Ascending aorta (tissue), 2 donors: ENCODE data around the gene SLC29A3. TPM values are rescaled to one million over a fixed set of nuclear protein-coding genes. Genes with fewer than 3 reads are reported as not detected.

Source experiments
- DNase-seq, 2 donors: peaks; one replicate each; pipeline ENCODE4 v3.0.0-alpha.2; 2019; ENCODE audit warnings: low spot score in 2 of 2
- H3K27ac ChIP-seq, 2 donors: fragments of 200-600 bp; sonication (generic); one replicate each; pipeline ENCODE4 v1.5.1; 2016 to 2017; ENCODE audit warnings: mild to moderate bottlenecking in 1 of 2
- H3K27me3 ChIP-seq: fragments of 200-600 bp; sonication (generic); one replicate; pipeline ENCODE4 v1.5.1; 2017
- H3K36me3 ChIP-seq, 2 donors: fragments of 200-600 bp; sonication (generic); one replicate each; pipeline ENCODE4 v1.5.1; 2016
- H3K4me1 ChIP-seq, 2 donors: fragments of 200-600 bp; sonication (generic); one replicate each; pipeline ENCODE4 v1.5.1; 2016 to 2017; ENCODE audit warnings: mild to moderate bottlenecking in 1 of 2
- H3K4me3 ChIP-seq, 2 donors: fragments of 200-600 bp; sonication (generic); one replicate each; pipeline ENCODE4 v1.5.1; 2016 to 2017; ENCODE audit warnings: mild to moderate bottlenecking in 1 of 2
- H3K9me3 ChIP-seq, 2 donors: fragments of 200-600 bp; sonication (generic); one replicate each; pipeline ENCODE4 v1.5.1; 2016
- CTCF ChIP-seq, 3 experiments: fragments of 200-600 bp in 2 of 3; fragments of 450-650 bp in 1 of 3; sonication (generic) in 2 of 3; IDR thresholded peaks; one replicate each; pipeline ENCODE4 v1.5.1; 2016 to 2019; ENCODE audit warnings: antibody characterized with exemption in 3 of 3, mild to moderate bottlenecking in 1 of 3, moderate library complexity in 1 of 3
- intact Hi-C: fragments of 100-400 bp; cut with DNase I; formaldehyde crosslinking; loops from one replicate; pipeline ENCODE4 v1.15.1; 2023
- total RNA-seq: library from RNA; depleted of rRNA; stranded (reverse); fragments of >200 nt; gene quantifications from one replicate; pipeline ENCODE4 v1.1.0, GENCODE V29; 2016

The SLC29A3 gene
- total RNA-seq, 1 donor from 2014 or later: 0.64 TPM

GRCh38 chr10:71361581-71361980, 42.5 kb downstream of the SLC29A3 start:
- TF ChIP-seq CTCF (IDR thresholded peaks at IDR 0.05): no peak
- Histone ChIP-seq H3K4me3 (no peak overlapping the region), H3K27me3 (no peaks in the 10 kb centered on the region), H3K4me1 (no peaks in the 10 kb centered on the region), H3K36me3 (peaks cover 20 to 21% of the 10 kb centered on the region in 2 donors), H3K27ac (no peak overlapping the region), H3K9me3 (no peaks in the 10 kb centered on the region)
- intact Hi-C loops: no loop called here
- no peak for DNase-seq

- H3K4me3 ChIP-seq: no peak overlapping the region
- no peak for TF ChIP-seq CTCF (IDR thresholded peaks at IDR 0.05)
- H3K9me3 ChIP-seq: no peaks in the 10 kb centered on the region
- intact Hi-C loops: no loop called here
- H3K4me1 ChIP-seq: no peaks in the 10 kb centered on the region
- DNase-seq: no peak
- H3K27ac ChIP-seq: no peak overlapping the region
- peaks cover 17 to 20% of the 10 kb centered on the region in 2 donors for H3K36me3 ChIP-seq
- H3K27me3 ChIP-seq: no peaks in the 10 kb centered on the region
Observed at GRCh38 chr10:71362141-71362540, 43.1 kb downstream of the SLC29A3 start.

- intact Hi-C loops: no loop called here
- Histone ChIP-seq H3K27me3 (no peaks in the 10 kb centered on the region), H3K4me3 (no peak overlapping the region), H3K4me1 (no peaks in the 10 kb centered on the region), H3K9me3 (no peaks in the 10 kb centered on the region), H3K36me3 (peaks cover 14 to 15% of the 10 kb centered on the region in 2 donors), H3K27ac (no peak overlapping the region)
- no peak for TF ChIP-seq CTCF (IDR thresholded peaks at IDR 0.05)
- DNase-seq: no peak
Observed at GRCh38 chr10:71363936-71364335, 44.9 kb downstream of the SLC29A3 start.

- no peak overlapping the region for H3K27ac ChIP-seq
- H3K36me3 ChIP-seq: peaks cover 14 to 15% of the 10 kb centered on the region in 2 donors
- intact Hi-C loops: no loop called here
- TF ChIP-seq CTCF (IDR thresholded peaks at IDR 0.05): no peak
- no peaks in the 10 kb centered on the region for H3K4me1 ChIP-seq
- no peak for DNase-seq
- no peaks in the 10 kb centered on the region for H3K9me3 ChIP-seq
- H3K27me3 ChIP-seq: no peaks in the 10 kb centered on the region
- no peak overlapping the region for H3K4me3 ChIP-seq
Observed at GRCh38 chr10:71365366-71365765, 46.3 kb downstream of the SLC29A3 start.

GRCh38 chr10:71366690-71367089, 47.6 kb downstream of the SLC29A3 start:
- Histone ChIP-seq H3K4me1 (no peaks in the 10 kb centered on the region), H3K9me3 (no peaks in the 10 kb centered on the region), H3K4me3 (no peak overlapping the region), H3K27me3 (no peaks in the 10 kb centered on the region), H3K27ac (no peak overlapping the region), H3K36me3 (peaks cover 13 to 15% of the 10 kb centered on the region in 2 donors)
- TF ChIP-seq CTCF (IDR thresholded peaks at IDR 0.05): no peak
- no peak for DNase-seq
- intact Hi-C loops: no loop called here

- intact Hi-C loops: no loop called here
- Histone ChIP-seq H3K9me3 (no peaks in the 10 kb centered on the region), H3K4me3 (no peak overlapping the region), H3K36me3 (peaks cover 7 to 9% of the 10 kb centered on the region in 2 donors), H3K27ac (no peak overlapping the region), H3K4me1 (no peaks in the 10 kb centered on the region), H3K27me3 (no peaks in the 10 kb centered on the region)
- TF ChIP-seq CTCF (IDR thresholded peaks at IDR 0.05): no peak
- DNase-seq: no peak
Observed at GRCh38 chr10:71367271-71367670, 48.2 kb downstream of the SLC29A3 start.
